RWPE2 (cell line): Measurements from ENCODE around the gene ZWILCH.

Source experiments
- ATAC-seq: fragments of 200-7000 bp; cut with Tn5 transposase; 3 replicates; pipeline ENCODE4 v1.9.1; 2021; ENCODE audit warnings: low read depth
- DNase-seq: peaks from one replicate; pipeline ENCODE4 v3.0.0-alpha.2; 2020; ENCODE audit warnings: low spot score
- H3K27ac ChIP-seq: fragments of 450-650 bp; 2 replicates; pipeline ENCODE4 v1.5.1; 2017; ENCODE audit warnings: mild to moderate bottlenecking; ENCODE audit not compliant: poor library complexity, severe bottlenecking
- H3K27me3 ChIP-seq: fragments of 250-450 bp; sonication (Bioruptor Pico); 2 replicates; pipeline ENCODE4 v1.5.1; 2021; ENCODE audit warnings: mild to moderate bottlenecking, moderate library complexity; ENCODE audit not compliant: insufficient read depth, poor library complexity, severe bottlenecking
- H3K36me3 ChIP-seq: fragments of 250-450 bp; sonication (Bioruptor Pico); 2 replicates; pipeline ENCODE4 v1.5.1; 2020; ENCODE audit warnings: low read depth, mild to moderate bottlenecking, moderate library complexity
- H3K4me1 ChIP-seq: fragments of 250-450 bp; sonication (Bioruptor Pico); 2 replicates; pipeline ENCODE4 v1.5.1; 2021; ENCODE audit warnings: mild to moderate bottlenecking, moderate library complexity; ENCODE audit not compliant: insufficient read depth, poor library complexity, severe bottlenecking
- H3K4me3 ChIP-seq: fragments of 250-450 bp; sonication (Bioruptor Pico); 2 replicates; pipeline ENCODE4 v1.5.1; 2021; ENCODE audit warnings: mild to moderate bottlenecking, moderate library complexity; ENCODE audit not compliant: severe bottlenecking
- H3K9me3 ChIP-seq: fragments of 250-450 bp; sonication (Bioruptor Pico); 2 replicates; pipeline ENCODE4 v1.5.1; 2021; ENCODE audit warnings: mild to moderate bottlenecking, moderate library complexity; ENCODE audit not compliant: severe bottlenecking
- CTCF ChIP-seq: fragments of 450-650 bp; IDR thresholded peaks from one replicate; pipeline ENCODE4 v1.5.1; 2017; ENCODE audit warnings: mild to moderate bottlenecking, moderate library complexity; ENCODE audit not compliant: poor library complexity, severe bottlenecking

The ZWILCH gene

GRCh38 chr15:66563126-66563525, 58.0 kb downstream of the ZWILCH start:
- no peak for DNase-seq
- Histone ChIP-seq H3K27ac (no peak overlapping the region), H3K36me3 (no peaks in the 10 kb centered on the region), H3K4me3 (no peak overlapping the region), H3K9me3 (no peaks in the 10 kb centered on the region), H3K27me3 (no peaks in the 10 kb centered on the region), H3K4me1 (no peaks in the 10 kb centered on the region)
- no peak for ATAC-seq
- no peak for TF ChIP-seq CTCF

- no peak overlapping the region for H3K4me3 ChIP-seq
These were observed 58.5 kb downstream of the ZWILCH start for GRCh38 chr15:66563566-66564110.

GRCh38 chr15:66564136-66565041, 59.3 kb downstream of the ZWILCH start:
- no peaks in the 10 kb centered on the region for H3K36me3 ChIP-seq
- no peak overlapping the region for H3K27ac ChIP-seq
- H3K9me3 ChIP-seq, result no peaks in the 10 kb centered on the region
- no peaks in the 10 kb centered on the region for H3K4me1 ChIP-seq
- H3K27me3 ChIP-seq, result no peaks in the 10 kb centered on the region
- DNase-seq (no peak), ATAC-seq (no peak)
- no peak for TF ChIP-seq CTCF
- H3K4me3 ChIP-seq, result no peak overlapping the region

More at GRCh38 chr15:66563566-66564110, 58.5 kb downstream of the ZWILCH start:
- Histone ChIP-seq H3K27me3 (no peaks in the 10 kb centered on the region), H3K36me3 (no peaks in the 10 kb centered on the region), H3K27ac (no peak overlapping the region), H3K4me1 (no peaks in the 10 kb centered on the region), H3K9me3 (no peaks in the 10 kb centered on the region)
- ATAC-seq (no peak), DNase-seq (no peak)
- TF ChIP-seq CTCF, result no peak

- Histone ChIP-seq H3K4me1 (no peaks in the 10 kb centered on the region), H3K27ac (no peak overlapping the region), H3K4me3 (no peak overlapping the region), H3K36me3 (no peaks in the 10 kb centered on the region), H3K27me3 (no peaks in the 10 kb centered on the region), H3K9me3 (no peaks in the 10 kb centered on the region)
- ATAC-seq (no peak), DNase-seq (no peak)
- TF ChIP-seq CTCF, result no peak
These were observed 60.1 kb downstream of the ZWILCH start for GRCh38 chr15:66565141-66565641.
